HG03108 (cell line): ENCODE results near the gene WDR27.

ENCODE experiments used
- ATAC-seq: cut with Tn5 transposase; IDR thresholded peaks from one replicate; pipeline ENCODE4 v1.9.1; 2021; ENCODE audit warnings: moderate library complexity; ENCODE audit not compliant: unreplicated experiment

WDR27 gene

DNA sequence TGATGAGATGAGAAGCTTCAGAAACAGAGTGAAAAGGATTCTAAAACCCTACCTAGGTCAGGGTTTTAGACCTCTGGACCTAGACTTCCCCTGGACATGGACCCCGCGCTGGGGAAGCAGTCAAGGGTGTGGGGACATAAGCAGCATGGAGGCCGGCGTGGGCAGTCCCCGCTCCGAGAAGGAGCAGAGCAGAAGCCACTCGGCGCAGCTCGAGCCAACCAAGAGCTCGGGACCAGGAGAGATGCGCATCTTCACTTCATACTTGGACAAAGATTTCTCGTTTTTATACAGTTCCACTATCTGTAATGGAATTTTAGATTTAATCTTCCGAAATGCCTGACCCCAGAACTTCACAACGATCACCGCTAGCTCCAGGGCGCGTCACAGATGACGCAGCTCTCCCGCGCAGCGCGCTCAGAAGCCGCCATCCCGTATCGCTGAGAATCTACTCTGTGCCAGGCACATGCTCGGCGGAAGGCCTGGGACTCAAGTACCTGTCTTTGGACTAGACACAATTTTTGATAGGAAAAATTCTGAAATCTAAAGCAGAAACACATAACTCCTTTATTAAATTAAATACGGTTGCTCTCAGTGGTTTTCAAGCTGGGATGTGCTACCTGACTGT, 60.3 kb downstream of the WDR27 start:
- ATAC-seq: no peak

- ATAC-seq: no peak
Observed at GRCh38 chr6:169640983-169641382, 60.8 kb downstream of the WDR27 start.

DNA sequence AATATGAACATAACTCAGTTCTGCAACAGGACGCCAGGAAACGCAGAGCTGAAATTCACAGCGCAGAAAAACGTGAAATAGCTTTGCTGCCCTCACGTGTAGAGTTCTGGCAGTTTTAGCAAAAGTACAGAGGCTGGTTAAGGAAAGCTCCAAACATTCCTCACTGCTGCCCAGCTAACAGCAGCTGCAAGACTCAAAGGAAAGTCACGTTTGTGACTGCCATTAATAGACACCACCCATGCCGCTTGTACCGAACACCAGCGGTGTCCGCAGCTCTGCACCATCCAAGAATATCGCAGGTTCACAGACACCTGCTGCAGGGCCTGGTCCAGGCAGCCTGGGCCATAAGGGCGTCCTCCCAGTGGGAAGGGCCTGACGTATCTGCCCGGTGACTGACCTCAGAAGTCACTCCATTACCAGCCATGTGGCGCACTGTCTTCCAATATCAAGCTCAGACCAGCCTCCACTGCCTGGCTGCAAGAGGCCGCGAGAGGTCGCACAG, 61.4 kb downstream of the WDR27 start:
- no peak for ATAC-seq

DNA sequence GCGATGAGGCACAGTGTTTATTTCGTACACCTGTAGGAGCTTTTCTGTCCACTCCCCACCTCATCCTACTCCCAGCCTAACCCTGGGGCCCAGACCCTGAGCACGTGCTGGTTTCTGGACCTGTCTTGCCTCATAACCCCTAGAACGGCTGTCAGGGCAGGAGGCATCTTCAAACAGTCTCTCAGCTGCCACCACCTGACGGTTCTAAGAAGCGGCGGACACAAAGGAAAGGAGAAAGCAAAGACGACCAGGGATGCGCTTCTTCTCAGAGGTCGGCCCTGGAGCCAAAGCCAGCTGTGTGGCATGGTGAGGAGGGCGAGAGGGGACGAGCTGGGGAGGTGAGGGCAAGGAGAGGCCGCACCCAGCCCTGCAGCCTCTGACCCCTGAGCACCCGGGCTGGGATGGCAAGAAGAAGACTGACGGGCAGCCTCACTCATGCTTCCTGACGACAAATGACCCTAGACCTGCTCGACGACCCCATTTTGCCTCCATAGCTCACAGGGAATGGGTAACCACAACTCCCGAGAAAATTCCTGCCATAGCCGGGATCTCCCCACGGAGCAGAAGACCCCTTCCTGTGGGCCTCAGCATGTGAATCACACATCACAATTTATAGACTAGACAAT, 62.1 kb downstream of the WDR27 start:
- no peak for ATAC-seq

DNA sequence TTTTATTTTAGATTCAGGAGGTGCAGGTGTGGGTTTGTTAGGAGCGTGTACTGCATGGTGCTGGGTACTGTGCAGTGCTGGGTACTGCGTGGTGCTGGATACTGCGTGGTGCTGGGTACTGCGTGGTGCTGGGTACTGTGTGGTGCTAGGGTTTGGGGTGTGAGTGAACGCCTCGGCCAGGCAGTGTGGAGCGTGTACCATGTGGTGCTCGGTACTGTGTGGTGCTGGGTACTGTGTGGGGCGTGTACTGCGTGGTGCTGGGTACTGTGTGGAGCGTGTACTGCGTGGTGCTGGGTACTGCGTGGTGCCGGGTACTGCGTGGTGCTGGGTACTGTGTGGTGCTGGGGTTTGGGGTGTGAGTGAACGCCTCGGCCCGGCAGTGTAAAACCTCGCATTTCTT, 62.9 kb downstream of the WDR27 start:
- no peak for ATAC-seq

DNA sequence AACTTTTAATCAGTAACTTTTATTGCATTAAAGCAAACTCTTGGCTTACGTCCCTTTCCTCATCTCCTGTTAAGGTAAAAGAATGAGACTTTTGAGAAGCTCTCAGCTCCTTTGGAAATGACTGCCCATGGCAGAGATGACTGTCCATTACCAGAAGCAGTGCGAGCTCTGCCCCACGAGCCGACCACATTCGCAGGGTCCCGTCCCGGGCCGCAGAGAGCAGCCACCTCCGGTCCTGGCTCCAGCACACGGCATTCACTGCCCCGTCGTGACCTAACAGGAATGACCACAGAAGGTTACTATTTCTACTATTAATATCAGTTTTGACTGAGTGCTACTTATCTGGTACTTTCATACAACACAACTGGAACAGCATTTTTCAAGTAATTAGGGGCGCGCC, 63.4 kb downstream of the WDR27 start:
- no peak for ATAC-seq

DNA sequence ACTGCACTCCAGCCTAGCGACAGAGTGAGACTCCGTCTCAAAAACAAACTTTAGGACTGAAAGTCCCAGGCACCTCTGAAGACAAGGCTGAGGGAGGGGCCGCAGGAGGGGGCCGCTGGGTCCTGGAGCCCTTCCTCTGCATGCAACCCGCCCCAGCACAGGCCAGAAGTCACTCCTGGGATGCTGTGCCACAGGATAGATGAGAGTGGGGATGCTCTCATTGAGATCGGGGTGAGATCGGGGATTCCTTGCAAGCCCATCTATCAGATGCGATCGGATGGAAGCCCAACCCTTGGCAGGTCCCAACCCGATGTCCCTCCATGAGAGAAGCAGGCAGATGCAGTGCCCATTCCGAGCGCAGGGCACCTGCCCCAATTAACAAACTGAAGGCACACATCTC, 66.5 kb downstream of the WDR27 start:
- no peak for ATAC-seq

GRCh38 chr6:169632841-169633240, 69.0 kb downstream of the WDR27 start:
- no peak for ATAC-seq

DNA sequence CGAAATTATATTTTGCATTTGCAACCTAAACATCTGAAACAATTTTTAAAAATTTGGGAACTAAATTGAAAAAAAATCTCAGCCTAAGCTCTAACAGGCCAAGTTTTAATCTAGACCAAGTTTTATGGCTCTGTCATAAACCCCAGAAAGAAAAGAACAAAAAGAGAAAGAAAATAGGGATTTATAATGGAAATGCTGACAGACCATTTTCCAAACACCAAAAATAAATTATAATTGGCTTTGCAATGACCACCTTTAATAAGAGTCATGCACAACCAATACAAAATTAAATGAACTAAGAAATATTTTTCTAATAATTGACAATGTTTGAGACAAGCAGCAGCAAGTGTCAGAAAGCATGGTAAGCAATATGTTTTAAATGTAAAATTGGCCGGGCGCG, 72.6 kb downstream of the WDR27 start:
- ATAC-seq: no peak

DNA sequence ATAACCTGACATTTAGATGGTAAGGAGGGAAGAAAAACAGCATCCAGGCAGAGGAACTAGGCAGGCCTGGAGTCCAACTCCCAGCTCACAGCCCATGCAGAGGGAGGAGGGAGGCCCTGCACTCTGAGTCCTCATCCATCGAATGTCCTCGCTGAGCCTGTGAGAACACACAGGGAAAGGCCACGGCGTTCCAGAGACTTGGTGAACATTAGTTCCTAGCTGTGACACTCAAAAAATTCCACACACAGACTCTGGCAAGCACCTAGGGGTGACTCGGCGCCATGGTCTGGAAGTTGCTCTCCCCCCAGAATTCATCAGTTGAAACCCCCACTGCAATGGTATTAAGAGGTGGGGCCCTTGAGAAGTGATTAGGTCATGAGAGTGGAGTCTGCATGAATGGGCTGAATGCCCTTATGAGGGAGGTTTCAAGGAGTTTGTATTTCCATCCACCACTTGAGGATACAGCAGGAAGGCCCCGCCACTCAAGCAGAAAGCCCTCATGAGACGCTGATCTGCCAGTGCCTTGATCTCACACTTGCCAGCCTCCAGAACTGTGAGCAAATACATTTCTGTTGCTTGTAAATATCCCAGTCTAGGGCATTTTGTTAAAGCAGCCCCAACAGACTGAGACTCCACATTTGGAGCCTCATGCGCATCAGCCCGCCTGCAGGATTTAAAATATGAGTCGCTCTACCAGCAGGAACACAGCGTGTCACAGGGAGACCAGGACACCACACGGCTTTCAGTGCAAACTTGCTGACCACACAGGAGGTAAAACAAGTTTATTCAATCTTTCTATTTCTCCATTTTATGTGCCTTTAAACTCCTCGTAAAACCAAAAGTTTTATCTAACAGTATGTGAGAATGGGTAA, 73.9 kb downstream of the WDR27 start:
- ATAC-seq: no peak

GRCh38 chr6:169626649-169627048, 75.2 kb downstream of the WDR27 start:
- ATAC-seq: no peak

GRCh38 chr6:169626169-169626568, 75.7 kb downstream of the WDR27 start:
- no peak for ATAC-seq

GRCh38 chr6:169625376-169625775, 76.5 kb downstream of the WDR27 start:
- no peak for ATAC-seq

GRCh38 chr6:169624785-169625184, 77.0 kb downstream of the WDR27 start:
- no peak for ATAC-seq

GRCh38 chr6:169623975-169624374, 77.9 kb downstream of the WDR27 start:
- ATAC-seq: no peak

DNA sequence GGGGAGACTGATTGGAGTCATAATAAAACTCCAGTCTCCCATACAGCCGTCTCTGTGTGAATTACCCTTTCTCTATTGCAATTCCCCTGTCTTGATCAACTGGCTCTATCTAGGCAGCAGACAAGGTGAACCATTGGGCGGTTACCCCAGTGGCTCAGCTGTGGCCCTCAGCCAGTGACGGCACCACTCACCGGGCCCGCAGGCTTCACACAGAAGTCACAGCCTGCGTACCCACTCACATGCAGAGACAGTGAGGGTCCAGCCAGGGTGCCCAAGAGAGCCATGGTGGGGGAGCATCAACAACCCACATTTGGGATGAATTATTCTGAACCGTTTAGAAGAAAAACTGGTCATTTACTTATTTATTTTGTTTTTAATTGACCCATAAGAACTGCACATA, 78.5 kb downstream of the WDR27 start:
- ATAC-seq: no peak

DNA sequence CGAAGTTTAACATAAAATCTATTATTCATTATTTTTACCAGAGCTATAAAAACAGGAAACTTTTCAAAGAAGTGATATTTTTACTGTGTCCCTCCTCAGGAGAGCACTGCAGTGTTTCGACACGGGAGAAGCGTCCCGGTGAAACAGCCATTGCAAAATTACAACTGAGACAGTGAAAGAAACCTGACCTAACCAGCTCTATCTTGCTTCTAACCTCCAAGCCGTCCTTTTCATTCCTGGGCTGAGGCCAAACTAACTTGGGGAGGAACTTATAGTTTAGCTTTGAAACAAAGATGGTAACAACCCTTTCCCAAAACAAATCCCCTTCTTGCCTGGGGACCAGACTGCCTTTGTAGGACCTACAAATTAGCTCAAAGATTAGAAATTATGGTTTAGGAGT, 79.2 kb downstream of the WDR27 start:
- no peak for ATAC-seq

- no peak for ATAC-seq
Observed at GRCh38 chr6:169621311-169621710, 80.5 kb downstream of the WDR27 start.

DNA sequence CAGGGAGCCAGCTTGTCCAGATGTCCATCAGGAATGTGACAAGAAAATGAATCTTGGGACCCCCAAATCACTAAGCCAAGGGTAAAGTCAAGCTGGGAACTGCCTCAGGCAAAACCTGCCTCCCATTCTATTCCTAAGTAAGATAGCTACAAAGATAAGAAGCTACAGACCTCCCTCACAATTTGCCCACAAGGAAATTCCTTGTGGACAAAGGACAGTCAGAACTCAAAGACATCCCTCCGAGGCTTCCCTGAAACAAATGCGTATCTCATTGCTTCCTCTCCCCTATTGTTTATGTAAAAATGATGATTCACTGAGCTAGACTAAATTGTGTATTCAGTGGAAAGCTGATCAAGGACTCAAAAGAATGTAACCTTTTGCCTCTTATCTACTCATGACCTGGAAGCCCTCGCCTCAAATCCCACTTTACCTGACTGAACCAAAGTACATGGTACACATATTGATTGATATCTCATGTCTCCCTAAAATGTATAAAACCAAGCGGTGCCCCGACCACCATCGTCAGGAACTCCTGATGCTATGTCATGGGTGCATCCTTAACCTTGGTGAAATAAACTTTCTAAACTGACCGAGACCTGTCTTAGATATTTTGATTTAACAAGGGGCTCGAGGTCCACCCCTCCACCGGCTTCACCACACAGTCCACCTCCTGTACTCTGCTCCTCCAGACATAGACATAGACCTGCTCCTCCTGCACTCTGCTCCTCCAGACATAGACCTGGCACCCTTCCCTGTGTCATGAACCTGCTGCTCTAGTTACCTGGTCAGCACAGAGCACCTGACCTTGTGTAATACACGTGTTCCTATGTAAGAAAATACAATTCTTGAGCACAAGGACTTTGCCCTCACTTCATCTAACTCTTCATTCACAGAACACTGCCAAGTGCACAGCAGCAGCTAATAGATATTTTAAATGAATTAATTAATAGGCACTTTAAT, 81.4 kb downstream of the WDR27 start:
- ATAC-seq: no peak

DNA sequence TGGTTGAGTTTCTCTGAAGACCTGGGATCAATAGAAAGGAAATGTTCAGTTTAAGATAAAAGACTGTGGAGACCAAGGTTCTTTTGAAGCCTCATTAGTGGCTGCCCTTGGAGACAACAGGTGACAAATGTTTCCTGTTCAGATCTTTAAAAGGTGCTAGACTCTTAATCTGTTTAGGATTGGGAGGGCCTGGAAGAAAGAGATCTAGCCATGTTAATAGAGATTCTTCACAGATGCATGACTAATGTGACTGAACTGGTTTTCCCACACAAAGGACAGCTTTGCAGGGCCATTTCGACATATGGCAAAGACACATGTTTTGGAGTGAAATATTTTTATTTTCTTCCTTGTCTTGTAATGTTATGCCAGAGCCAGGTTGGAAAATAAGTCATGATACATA, 82.2 kb downstream of the WDR27 start:
- no peak for ATAC-seq
